Neural cell (in vitro differentiated cells): ENCODE results near the gene CDCA5.

Experiments
- CTCF ChIP-seq: fragments of 450-650 bp; IDR thresholded peaks from 2 replicates; pipeline ENCODE4 v1.5.1; 2014; ENCODE audit warnings: antibody characterized with exemption, mild to moderate bottlenecking, moderate library complexity; ENCODE audit not compliant: poor library complexity, severe bottlenecking
- EZH2 ChIP-seq: fragments of 200-600, 300-800 bp; shearing (Covaris generic), sonication (generic); IDR thresholded peaks from 2 replicates; pipeline ENCODE4 v1.6.1; 2014; ENCODE audit warnings: antibody characterized with exemption, low read length, borderline replicate concordance, mild to moderate bottlenecking; ENCODE audit not compliant: insufficient read depth, poor library complexity, severe bottlenecking
- MXI1 ChIP-seq: fragments of 450-650 bp; conservative IDR thresholded peaks from 2 replicates; pipeline ENCODE4 v1.6.1; 2014; ENCODE audit warnings: antibody characterized with exemption, mild to moderate bottlenecking; ENCODE audit not compliant: poor library complexity, severe bottlenecking
- POLR2AphosphoS5 ChIP-seq: IDR thresholded peaks from 2 replicates; pipeline ENCODE4 v1.6.1; 2012
- RAD21 ChIP-seq: fragments of 450-650 bp; conservative IDR thresholded peaks from 2 replicates; pipeline ENCODE4 v1.6.1; 2014; ENCODE audit warnings: antibody characterized with exemption, mild to moderate bottlenecking, moderate library complexity
- REST ChIP-seq: IDR thresholded peaks from 2 replicates; pipeline ENCODE4 v1.6.1; 2012; ENCODE audit warnings: borderline replicate concordance

GRCh38 chr11:65047581-65048422 is 36.0 kb downstream of the CDCA5 start:
- TF ChIP-seq MXI1 (no peak), REST (no peak), EZH2 (no peak), CTCF (no peak), RAD21 (no peak), POLR2AphosphoS5 (no peak)
